Measurements from ENCODE around the gene ABCD2.
"Not testable (repeated sequence)": the region's sequence is repeated elsewhere in the genome, so short reads cannot be mapped to it uniquely, and the experiment has no call there.

The ABCD2 gene

GRCh38 chr12:39619660-39620433, at the start of gene ABCD2:
TSS of gene ABCD2 (minus strand) at chr12:39619803. CDS start at chr12:39619615, 188 bp downstream.
- peak; percentile 63 for DNase-seq

- no peak for DNase-seq
Measured at GRCh38 chr12:39660101-39660500, 40.5 kb upstream of the ABCD2 start.

- DNase-seq = no peak
Measured at GRCh38 chr12:39647383-39647782, 27.8 kb upstream of the ABCD2 start.

GRCh38 chr12:39646963-39647362, 27.4 kb upstream of the ABCD2 start:
- no peak for DNase-seq

- DNase-seq = no peak
Measured at GRCh38 chr12:39643052-39643451, 23.4 kb upstream of the ABCD2 start.

GRCh38 chr12:39638840-39639239, 19.2 kb upstream of the ABCD2 start:
- no peak for DNase-seq

- DNase-seq = no peak
Measured at GRCh38 chr12:39638178-39638577, 18.6 kb upstream of the ABCD2 start.

GRCh38 chr12:39632670-39633069, 13.1 kb upstream of the ABCD2 start:
- no peak for DNase-seq

- DNase-seq = no peak
Measured at GRCh38 chr12:39628836-39629235, 9.2 kb upstream of the ABCD2 start.

GRCh38 chr12:39627914-39628313, 8.3 kb upstream of the ABCD2 start:
- DNase-seq = no peak

GRCh38 chr12:39626033-39626814, 6.6 kb upstream of the ABCD2 start:
- DNase-seq = no peak

- no peak for DNase-seq
Measured at GRCh38 chr12:39623919-39624318, 4.3 kb upstream of the ABCD2 start.

GRCh38 chr12:39623160-39623559, 3.6 kb upstream of the ABCD2 start:
- not testable (repeated sequence) for DNase-seq

GRCh38 chr12:39622306-39622705, 2.7 kb upstream of the ABCD2 start:
- no peak for DNase-seq

- DNase-seq = no peak
Measured at GRCh38 chr12:39621670-39622069, 2.1 kb upstream of the ABCD2 start.

GRCh38 chr12:39620659-39621658, 1.4 kb upstream of the ABCD2 start:
- no peak for DNase-seq

- no peak for DNase-seq
Measured at GRCh38 chr12:39619316-39619659, 315 bp downstream of the ABCD2 start.

- DNase-seq = no peak
Measured at GRCh38 chr12:39618701-39619100, 902 bp downstream of the ABCD2 start.

GRCh38 chr12:39617887-39618286, 1.7 kb downstream of the ABCD2 start:
- no peak for DNase-seq

GRCh38 chr12:39616666-39617065, 2.9 kb downstream of the ABCD2 start:
- DNase-seq = no peak

GRCh38 chr12:39616251-39616650, 3.4 kb downstream of the ABCD2 start:
- no peak for DNase-seq

- DNase-seq = no peak
Measured at GRCh38 chr12:39613525-39613924, 6.1 kb downstream of the ABCD2 start.

- DNase-seq = no peak
Measured at GRCh38 chr12:39612250-39612649, 7.4 kb downstream of the ABCD2 start.
